Activated B cell treated with CpG ODN at 0.5 μM for 24 hours (primary cell): ENCODE data around the gene PGAM2. TPM values are rescaled to one million over a fixed set of nuclear protein-coding genes. Genes with fewer than 3 reads are reported as not detected.

ENCODE experiments used
- ATAC-seq: fragments of 200-7000 bp; cut with Tn5 transposase; one replicate; pipeline ENCODE4 v1.10.0; 2021; ENCODE audit warnings: low read depth, mild to moderate bottlenecking, moderate library complexity
- CTCF ChIA-PET: fragments of 350-600 bp; sonication (Branson Sonifier 250); formaldehyde crosslinking; loops from one replicate; lab custom pipeline; 2021; ENCODE audit warnings: antibody characterized with exemption; lab: Charles Lee
- POLR2A ChIA-PET: fragments of 350-600 bp; sonication (Branson Sonifier 250); formaldehyde crosslinking; loops from one replicate; lab custom pipeline; 2021; ENCODE audit warnings: antibody characterized with exemption; lab: Charles Lee
- DNase-seq: peaks from one replicate; pipeline ENCODE4 v3.0.0; 2022
- H3K27ac Mint-ChIP-seq: one replicate; pipeline ENCODE4 v1.8.0; 2020; ENCODE audit warnings: mixed read lengths
- H3K27me3 Mint-ChIP-seq: one replicate; pipeline ENCODE4 v1.8.0; 2021; ENCODE audit warnings: mixed read lengths
- H3K36me3 Mint-ChIP-seq: one replicate; pipeline ENCODE4 v1.8.0; 2021; ENCODE audit warnings: low read depth, mixed read lengths
- H3K4me1 Mint-ChIP-seq: one replicate; pipeline ENCODE4 v1.8.0; 2021; ENCODE audit warnings: mixed read lengths
- H3K4me3 Mint-ChIP-seq: one replicate; pipeline ENCODE4 v1.8.0; 2020; ENCODE audit warnings: mild to moderate bottlenecking, mixed read lengths
- H3K9me3 Mint-ChIP-seq: one replicate; pipeline ENCODE4 v1.8.0; 2020; ENCODE audit warnings: mixed read lengths
- intact Hi-C: fragments of 100-400 bp; cut with micrococcal nuclease; formaldehyde crosslinking; loops from one replicate; pipeline ENCODE4 v1.15.1; 2024
- total RNA-seq: library from RNA; stranded (reverse); gene quantifications from 2 replicates; pipeline ENCODE4 v1.2.3, GENCODE V29; 2022
- TF ChIP-seq, protein P1 (sequence below): fragments of 200-600 bp; IDR thresholded peaks from one replicate; pipeline ENCODE4 v1.8.0; 2022; ENCODE audit warnings: antibody characterized with exemption, mild to moderate bottlenecking

PGAM2 gene
- total RNA-seq, 1 donor from 2014 or later = 1.2 TPM

- intact Hi-C loops = loop anchor here (2.0 kb wide), 2 partner anchors 125 to 401 kb away; partner anchors contain the start of gene YKT6
- DNase-seq (no peak), ATAC-seq (no peak)
- CTCF ChIA-PET = interaction anchor here (1.4 to 2.0 kb wide), 3 partner anchors 8 to 31 kb away, joined by 3 to 5 read pairs (median 4); partner anchors contain the start of gene DBNL
- H3K4me1 Mint-ChIP-seq = peaks cover 89% of the 10 kb centered on the region
- H3K9me3 Mint-ChIP-seq = no peaks in the 10 kb centered on the region
- no peaks in the 10 kb centered on the region for H3K27me3 Mint-ChIP-seq
- no peak overlapping the region for H3K4me3 Mint-ChIP-seq
- POLR2A ChIA-PET = interaction anchor here (0.7 to 1.4 kb wide), 6 partner anchors 9 to 48 kb away, joined by 3 to 7 read pairs (median 4); partner anchors contain the start of genes DBNL, PGAM2 and POLD2
- peaks cover 79% of the 10 kb centered on the region for H3K36me3 Mint-ChIP-seq
- TF ChIP-seq, protein P1, sequence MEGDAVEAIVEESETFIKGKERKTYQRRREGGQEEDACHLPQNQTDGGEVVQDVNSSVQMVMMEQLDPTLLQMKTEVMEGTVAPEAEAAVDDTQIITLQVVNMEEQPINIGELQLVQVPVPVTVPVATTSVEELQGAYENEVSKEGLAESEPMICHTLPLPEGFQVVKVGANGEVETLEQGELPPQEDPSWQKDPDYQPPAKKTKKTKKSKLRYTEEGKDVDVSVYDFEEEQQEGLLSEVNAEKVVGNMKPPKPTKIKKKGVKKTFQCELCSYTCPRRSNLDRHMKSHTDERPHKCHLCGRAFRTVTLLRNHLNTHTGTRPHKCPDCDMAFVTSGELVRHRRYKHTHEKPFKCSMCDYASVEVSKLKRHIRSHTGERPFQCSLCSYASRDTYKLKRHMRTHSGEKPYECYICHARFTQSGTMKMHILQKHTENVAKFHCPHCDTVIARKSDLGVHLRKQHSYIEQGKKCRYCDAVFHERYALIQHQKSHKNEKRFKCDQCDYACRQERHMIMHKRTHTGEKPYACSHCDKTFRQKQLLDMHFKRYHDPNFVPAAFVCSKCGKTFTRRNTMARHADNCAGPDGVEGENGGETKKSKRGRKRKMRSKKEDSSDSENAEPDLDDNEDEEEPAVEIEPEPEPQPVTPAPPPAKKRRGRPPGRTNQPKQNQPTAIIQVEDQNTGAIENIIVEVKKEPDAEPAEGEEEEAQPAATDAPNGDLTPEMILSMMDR = no peak
- peak overlapping the region; percentile 90 for H3K27ac Mint-ChIP-seq
Observed at GRCh38 chr7:44075296-44076075, 10.1 kb upstream of the PGAM2 start.

- POLR2A ChIA-PET = interaction anchor here (1.0 to 1.4 kb wide), 5 partner anchors 8 to 49 kb away, joined by 3 to 7 read pairs (median 5); partner anchors contain the start of genes DBNL and POLD2
- CTCF ChIA-PET = interaction anchor here (1.4 to 2.0 kb wide), 3 partner anchors 9 to 30 kb away, joined by 3 to 5 read pairs (median 4); partner anchors contain the start of gene DBNL
- DNase-seq (no peak), ATAC-seq (peak; percentile 15)
- Mint-ChIP-seq H3K27ac (peak overlapping the region; percentile 90), H3K36me3 (peaks cover 71% of the 10 kb centered on the region), H3K9me3 (no peaks in the 10 kb centered on the region), H3K27me3 (no peaks in the 10 kb centered on the region), H3K4me3 (peak overlapping the region; percentile 61), H3K4me1 (peaks cover 87% of the 10 kb centered on the region)
- TF ChIP-seq, protein P1 = no peak
- intact Hi-C loops = loop anchor here (1.0 to 2.0 kb wide), 6 partner anchors 8 to 402 kb away; partner anchors contain the start of genes POLD2, POLM and YKT6
Observed at GRCh38 chr7:44074349-44074695, 9.0 kb upstream of the PGAM2 start.

GRCh38 chr7:44073664-44074348 is 8.4 kb upstream of the PGAM2 start:
- ATAC-seq = peak; percentile 96

GRCh38 chr7:44072364-44073231 is 7.2 kb upstream of the PGAM2 start:
- intact Hi-C loops = loop anchor here (1.0 kb wide), 1 partner anchor 124 kb away; no protein-coding TSS in a partner anchor
- DNase-seq (no peak), ATAC-seq (peak; percentile 22)
- Mint-ChIP-seq H3K4me3 (no peak overlapping the region), H3K27ac (peak overlapping the region; percentile 90), H3K4me1 (peaks cover 84% of the 10 kb centered on the region), H3K9me3 (no peaks in the 10 kb centered on the region), H3K27me3 (no peaks in the 10 kb centered on the region), H3K36me3 (peaks cover 55% of the 10 kb centered on the region)
- ChIA-PET CTCF (interaction anchor here (0.7 to 1.6 kb wide), 10 partner anchors 8 to 417 kb away, joined by 3 to 11 read pairs (median 3); partner anchors contain the start of genes NUDCD3 and YKT6), POLR2A (interaction anchor here (0.6 to 1.3 kb wide), 7 partner anchors 8 to 537 kb away, joined by 3 to 6 read pairs (median 5); partner anchors contain the start of gene DBNL)
- TF ChIP-seq, protein P1 = no peak

More at GRCh38 chr7:44073664-44074348, 8.4 kb upstream of the PGAM2 start:
- Mint-ChIP-seq H3K9me3 (no peaks in the 10 kb centered on the region), H3K27me3 (no peaks in the 10 kb centered on the region), H3K36me3 (peaks cover 67% of the 10 kb centered on the region), H3K27ac (peak overlapping the region; percentile 90), H3K4me3 (peak overlapping the region; percentile 61), H3K4me1 (peaks cover 86% of the 10 kb centered on the region)
- ChIA-PET POLR2A (interaction anchor here (1.0 to 1.4 kb wide), 3 partner anchors 8 to 29 kb away, joined by 4 to 7 read pairs (median 7); partner anchors contain the start of gene DBNL), CTCF (interaction anchor here (1.5 to 2.0 kb wide), 3 partner anchors 10 to 54 kb away, joined by 3 to 5 read pairs (median 3); no protein-coding TSS in a partner anchor)
- intact Hi-C loops = loop anchor here (1.0 to 2.0 kb wide), 6 partner anchors 8 to 403 kb away; partner anchors contain the start of genes POLD2, POLM and YKT6
- TF ChIP-seq, protein P1 = no peak
- DNase-seq = peak; percentile 77
